Measurements from ENCODE around the gene MICALL2.
A peak's percentile ranks its signal among the peaks of the same experiment; 100 is the strongest.

The MICALL2 gene

DNA sequence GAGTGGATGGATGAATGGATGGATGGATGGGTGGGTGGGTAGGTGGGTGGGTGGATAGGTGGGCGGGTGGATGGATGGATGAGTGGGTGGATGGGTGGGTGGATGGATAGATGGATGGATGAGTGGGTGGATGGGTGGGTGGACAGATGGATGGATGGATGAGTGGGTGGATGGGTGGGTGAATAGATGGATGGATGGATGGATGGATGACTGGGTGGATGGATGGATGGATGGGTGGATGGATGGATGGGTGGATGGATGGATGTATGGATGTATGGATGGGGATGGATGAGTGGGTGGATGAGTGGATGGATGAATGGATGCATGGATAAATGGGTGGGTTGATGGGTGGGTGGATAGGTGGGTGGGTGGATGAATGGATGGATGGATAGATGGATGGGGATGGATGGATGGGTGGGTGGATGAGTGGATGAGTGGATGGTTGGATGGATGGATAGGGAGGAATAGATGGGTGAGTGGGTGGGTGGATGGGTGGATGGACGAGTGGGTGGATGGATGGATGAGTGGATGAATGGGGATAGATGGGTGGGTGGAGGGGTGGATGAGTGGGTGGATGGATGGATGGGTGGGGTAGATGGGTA is 43.8 kb downstream of the MICALL2 start:
- DNase-seq (ENCODE audit: low read depth in 2 of 2) = no peak

DNA sequence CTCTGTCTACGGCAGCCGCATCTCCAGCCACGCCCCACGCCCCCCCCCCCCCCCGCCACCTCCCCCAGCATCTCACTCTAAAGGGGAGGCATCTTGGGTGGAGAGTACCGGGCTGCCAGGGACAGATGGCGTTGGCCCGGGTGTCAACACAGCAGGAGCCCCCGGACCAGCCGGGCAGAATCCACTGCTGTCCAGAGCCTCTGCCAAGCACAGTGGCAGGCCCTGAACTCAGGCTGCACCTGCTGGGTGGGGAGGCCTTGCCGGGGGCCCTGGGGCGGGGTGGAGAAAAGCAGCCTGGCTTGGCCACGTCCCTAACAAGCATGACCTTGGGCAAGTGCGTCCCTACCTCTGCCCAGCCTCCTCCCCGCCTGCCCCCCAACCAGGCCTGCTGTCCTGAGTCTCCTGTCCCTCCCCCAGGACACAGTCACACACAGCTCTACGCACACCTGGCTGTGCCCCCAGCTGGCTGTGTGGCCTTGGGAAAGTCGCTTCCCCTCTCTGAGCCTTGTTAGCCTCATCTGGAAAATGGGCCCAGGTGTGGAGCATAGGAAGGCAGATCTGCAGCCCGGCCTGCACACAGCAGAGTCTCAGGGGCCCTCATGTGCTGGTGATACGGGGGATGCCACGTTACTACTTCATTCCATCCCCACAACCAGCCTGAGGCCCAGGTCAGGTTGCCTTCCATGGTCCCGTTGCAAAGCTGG is 45.2 kb downstream of the MICALL2 start:
- DNase-seq (ENCODE audit: low read depth in 2 of 2) = no peak

DNA sequence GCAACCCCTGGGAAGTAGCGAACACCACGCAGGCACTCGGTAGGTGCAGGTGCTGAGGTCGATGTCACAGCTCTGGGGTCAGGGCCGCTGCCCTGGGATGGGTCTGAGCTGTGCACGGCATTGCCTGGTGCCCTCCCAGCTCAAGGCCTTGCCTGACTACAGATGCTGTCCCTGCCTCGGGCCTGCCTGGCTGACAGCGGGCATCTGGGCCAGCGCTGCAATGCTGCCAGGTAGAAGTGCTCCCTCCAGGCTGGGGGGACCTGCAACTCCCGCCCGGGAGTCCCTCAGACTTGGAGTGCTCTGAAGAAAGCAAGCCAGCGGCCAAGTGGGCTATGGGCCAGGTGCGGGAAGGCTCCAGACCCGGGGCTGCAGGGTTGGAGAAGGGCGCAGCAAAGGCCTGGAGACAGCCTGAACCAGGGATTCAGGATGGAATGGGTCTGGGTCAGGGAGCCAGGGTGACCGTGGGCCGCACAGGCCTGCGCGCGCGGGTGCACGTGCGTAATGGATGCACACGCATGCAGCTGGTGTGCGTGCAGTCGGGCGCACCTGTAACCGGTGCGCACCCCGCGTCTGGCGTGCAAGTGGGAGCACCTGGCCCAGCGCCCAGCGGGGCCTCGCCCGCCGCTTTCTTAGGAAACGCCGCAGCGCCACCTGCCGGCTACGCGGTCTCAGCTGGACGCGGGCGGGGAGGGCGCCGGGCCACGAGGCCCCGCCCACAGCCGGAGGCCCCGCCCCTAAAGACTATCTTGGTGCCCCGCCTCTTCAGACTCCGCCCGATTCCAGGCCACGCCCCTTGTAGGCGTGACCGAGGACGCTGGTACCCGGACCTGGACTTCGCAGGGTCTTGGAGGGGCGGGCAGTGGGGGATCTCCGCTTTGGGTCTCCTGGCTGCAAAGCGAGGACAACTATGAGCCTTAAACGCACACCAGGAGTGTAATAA is 46.7 kb downstream of the MICALL2 start:
- peak; percentile 41 to 46 for DNase-seq (ENCODE audit: low read depth in 2 of 2)

DNA sequence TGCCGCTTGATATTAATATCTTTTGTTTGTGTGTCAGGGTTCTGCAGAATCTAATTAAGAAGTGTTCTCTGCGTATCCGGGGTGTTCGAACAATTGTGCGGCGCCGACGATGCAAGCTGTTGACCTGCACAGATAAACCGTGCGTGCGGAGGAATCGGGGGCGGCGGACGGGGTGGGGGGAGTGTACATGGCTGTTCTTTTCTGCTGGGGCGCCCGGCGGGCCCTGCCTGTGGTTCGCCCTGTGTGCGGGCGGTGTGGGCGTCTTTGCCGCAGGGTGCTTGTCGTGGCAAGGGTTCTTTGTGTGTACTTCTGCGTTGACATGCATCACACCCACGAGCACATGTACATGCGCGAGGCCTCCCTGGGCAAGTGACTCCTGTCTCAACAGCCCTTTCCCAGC is 47.9 kb downstream of the MICALL2 start:
- DNase-seq (ENCODE audit: low read depth in 2 of 2) = no peak

DNA sequence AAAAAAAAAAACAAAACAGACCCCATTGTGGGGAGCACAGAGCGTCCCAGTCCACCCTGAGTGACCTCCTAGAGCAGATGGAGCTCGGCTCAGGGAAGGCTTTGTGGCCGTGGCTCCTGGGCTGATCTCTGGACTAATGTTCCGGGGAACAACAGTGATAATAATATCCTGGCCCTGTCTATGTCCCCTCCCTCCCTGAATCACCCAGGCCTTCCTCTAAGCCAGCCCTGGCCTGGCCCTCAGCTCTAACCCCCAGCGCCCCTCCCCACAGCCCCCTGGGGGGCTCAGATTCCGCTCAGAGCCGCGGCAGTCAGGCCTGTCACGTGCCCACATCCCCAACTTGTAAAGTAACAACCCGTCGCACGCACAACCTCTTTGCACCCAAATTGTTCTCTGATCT is 48.3 kb downstream of the MICALL2 start:
- no peak for DNase-seq (ENCODE audit: low read depth in 2 of 2)

DNA sequence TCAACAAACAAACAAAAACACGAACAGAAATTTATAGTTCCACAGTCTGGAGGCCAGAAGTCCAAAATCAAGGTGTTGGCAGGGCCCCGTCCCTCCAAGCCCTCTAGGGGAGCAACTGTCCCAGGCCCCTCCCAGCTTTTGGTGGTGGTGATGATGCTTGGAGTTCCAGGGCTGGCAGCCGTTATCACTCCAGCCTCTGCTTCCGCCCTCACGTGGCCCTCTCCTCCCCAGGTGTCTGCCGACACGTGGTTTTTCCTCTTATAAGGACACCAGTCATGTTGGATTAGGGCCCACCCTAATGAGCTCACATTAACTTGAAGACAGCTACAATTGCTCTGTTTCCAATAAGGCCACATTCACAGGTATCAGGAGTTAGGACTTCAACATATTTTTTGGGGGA is 49.7 kb downstream of the MICALL2 start:
- no peak for DNase-seq (ENCODE audit: low read depth in 2 of 2)

DNA sequence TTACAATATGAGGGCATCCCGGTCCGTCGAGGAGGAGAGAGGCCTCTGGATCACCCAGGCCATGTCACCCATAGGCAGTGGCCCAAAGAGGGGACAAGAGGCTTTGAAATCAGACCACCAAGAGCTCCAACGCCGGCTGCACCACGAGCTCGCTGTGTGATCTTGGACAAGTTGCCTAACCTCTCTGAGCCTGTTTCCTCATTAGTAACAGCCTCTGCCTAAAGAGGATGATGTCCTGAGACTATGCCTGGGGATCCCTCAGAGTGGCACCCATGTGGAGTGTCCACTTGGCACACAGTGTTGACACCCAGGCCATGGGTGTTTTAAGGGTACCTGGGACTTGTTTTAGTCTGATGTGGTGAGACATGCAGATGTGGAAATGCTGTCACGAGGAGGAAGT is 50.8 kb downstream of the MICALL2 start:
- DNase-seq (ENCODE audit: low read depth in 2 of 2) = no peak

DNA sequence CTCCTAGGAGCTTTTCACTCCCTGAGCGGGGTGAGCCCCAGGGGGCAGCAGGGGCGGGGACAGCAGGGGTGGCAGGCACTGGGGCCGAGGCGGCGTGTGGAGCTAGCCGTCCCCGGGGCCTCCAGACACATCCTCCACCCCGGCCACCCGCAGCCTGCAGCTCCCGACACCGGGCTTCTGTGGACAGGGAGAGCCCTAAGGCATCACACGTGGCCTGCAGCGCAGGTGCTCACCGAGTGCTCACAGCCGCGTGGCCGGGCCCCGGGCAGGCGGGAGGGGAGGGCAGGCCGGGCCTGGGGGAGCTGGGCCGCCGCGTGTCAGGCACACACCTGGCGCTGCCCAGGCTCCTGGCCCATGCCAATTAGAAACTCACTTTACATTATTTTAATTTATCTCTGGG is 51.4 kb downstream of the MICALL2 start:
- no peak for DNase-seq (ENCODE audit: low read depth in 2 of 2)

DNA sequence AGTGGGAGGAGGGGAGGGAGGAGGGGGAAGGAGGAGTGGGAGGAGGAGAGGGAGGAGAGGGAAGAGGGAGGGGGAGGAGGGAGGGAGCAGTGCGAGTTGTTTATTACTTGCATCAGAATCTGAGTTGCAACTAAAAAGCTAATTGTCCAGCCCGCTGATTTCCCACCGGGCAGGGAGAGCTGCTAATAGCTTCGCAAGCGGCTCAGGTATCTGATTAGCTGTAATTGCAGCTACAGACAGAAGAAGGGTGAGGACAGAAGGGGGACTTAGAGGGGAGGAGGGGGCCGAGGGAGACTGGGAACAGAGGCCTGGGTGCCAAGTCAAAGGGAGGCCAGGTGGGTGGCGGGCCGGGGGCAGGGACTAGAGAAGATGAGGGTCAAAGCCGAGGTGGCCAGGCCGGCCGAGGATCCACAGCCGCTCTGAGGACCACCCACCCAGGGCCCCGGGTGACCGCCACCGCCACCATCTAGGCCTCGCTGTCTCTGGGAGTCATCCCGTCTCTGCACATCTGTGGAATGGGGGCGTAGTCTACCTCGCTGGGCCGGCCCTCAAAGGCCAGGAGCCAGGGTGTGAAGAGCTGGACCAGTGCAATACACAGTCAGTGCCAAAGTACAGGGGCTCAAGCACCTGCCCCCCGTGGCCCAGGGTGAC is 54.2 kb downstream of the MICALL2 start:
- DNase-seq (ENCODE audit: low read depth in 2 of 2) = no peak

DNA sequence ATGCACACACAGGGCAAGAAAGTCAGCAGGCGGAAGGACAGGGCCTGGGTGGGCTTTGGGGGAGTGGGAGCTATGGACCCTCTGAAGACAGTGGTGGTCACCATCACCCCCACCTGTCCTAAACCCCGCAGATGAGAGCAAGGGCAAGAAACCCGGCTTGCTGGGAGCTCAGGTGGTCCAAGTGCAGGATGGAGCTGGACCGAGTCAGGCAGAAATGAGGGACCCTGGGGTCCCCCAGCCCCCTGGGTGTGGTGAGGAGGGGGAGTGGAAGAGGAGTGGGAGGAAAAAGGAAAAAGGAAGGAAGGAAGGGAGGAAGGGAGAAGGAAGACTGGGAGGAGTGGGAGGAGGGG is 54.8 kb downstream of the MICALL2 start:
- DNase-seq (ENCODE audit: low read depth in 2 of 2) = no peak

DNA sequence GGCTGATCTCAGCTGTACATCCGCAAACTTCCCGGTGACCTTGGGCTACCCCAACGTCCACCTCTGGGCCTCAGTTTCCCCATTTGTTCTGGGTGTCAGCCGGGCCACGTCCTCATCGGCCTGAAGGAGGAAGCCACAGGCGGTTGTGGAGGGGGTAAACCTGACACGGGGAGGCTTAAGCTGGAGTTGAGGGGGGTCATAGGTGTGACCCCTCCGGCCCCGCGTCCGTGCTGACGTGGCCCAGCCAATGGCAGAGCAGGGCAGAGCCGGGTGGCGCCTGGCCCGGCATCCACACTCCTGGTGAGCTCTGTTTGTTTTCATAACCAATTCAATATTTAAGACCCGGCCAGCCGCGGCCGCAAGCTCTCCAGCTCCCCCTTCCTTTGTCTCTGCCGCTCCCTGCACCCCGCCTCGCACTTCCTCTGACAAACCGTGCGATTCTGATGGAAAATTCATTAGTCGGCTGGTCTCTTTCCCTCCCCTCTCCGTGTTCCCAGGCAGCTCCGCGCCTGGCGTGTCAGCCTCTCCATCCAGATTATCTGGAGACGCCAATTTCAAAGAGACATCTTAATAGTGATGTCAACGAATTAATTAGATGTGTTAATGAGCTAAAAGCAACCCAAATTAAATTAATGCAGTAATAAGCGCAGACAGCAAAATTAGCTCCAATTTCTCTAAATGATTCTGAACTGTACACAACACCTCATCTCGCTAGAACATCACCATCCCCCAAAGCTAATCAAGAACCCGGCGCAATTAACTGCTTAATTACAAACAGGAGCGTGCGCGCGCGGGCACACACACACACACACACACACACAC is 55.4 kb downstream of the MICALL2 start:
- no peak for DNase-seq (ENCODE audit: low read depth in 2 of 2)

DNA sequence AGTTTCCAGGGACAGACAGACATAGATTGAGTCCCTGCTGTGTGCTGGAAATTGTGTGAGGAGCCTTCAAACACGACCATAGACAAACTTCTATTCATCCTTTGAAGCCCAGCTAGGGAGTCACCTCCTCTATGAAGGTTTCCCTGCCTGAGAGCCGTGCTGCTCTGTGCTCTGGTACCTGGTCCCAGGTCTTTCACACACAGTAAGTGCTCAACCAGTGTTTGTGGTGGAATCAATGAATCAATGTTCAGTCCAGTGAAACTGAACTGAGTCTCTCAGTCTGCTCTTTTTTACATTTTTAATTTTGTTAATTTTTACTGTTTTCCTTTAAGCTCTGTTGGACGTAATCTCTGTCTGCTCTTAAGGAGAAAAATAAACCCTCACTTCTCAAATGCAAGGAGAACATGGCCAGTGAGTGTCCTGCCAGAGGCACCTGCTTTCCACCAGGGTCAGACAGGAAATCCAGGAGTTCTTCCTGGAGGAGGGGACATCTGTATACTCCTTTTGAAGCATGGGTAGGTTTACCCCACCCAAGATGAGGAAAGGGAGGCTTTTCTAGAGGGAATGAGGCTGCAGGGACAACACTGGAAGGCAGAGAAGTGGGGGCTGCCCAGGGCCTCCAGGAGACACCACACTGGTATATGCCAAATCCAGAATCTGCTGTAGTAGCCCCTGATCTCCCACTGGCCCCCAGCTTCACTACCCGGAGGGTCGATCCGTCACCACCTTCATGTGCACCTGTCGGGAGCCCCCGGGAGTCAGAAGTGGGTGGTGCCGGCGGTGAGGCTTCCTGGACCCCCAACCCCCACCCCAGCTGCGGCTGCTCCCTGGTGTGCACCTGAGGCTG is 56.3 kb downstream of the MICALL2 start:
- DNase-seq (ENCODE audit: low read depth in 2 of 2) = no peak

DNA sequence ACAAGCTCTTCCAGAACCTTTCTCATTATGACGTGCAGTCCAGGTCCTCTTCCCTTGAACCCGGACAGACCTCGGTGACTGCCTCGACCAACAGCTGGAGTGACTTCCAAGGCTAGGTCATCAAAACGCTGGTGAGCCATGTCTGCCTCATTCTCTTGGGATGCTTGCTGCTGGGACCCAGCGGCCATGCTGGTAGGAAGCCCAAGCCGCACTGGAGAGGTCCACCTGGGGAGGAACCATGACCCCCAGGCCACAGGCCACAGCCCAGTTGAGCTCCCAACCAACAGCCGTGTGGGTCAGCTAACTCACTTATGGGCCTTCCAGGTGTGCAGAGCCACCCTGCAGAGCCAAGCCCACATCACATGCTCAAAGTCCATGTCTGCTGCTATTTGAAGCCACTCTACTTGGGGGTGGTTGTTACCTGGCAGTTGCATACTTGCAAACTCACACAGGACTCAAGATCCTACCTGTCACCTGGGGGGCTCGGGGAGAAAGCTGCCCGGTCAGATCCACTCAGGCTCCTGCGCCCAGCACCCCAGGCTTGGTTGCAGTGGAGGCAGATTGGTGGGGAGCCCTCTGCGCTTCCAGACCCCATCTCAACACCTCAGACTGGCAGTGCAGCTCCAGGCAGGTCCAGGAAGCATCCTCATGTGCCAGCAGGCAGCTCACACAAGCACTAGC is 57.0 kb downstream of the MICALL2 start:
- DNase-seq (ENCODE audit: low read depth in 2 of 2) = no peak

DNA sequence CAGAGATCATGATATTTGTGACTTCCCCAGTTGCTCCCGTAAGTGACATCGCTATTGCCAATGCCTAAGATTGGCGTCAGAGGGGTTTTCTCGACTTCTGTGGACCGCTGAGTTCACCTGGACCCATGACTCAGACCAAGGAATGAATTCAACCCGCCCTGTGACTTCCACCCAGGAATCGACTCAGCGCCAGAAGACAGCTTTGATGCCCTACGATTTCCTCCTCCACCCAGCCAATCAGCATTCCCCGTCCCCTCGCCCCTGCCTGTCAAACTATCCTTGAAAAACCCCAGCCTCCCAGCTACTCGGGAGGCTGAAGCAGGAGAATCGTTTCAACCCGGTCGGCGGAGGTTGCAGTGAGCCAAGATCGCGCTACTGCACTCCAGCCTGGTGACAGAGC is 58.3 kb downstream of the MICALL2 start:
- DNase-seq (ENCODE audit: low read depth in 2 of 2) = no peak

DNA sequence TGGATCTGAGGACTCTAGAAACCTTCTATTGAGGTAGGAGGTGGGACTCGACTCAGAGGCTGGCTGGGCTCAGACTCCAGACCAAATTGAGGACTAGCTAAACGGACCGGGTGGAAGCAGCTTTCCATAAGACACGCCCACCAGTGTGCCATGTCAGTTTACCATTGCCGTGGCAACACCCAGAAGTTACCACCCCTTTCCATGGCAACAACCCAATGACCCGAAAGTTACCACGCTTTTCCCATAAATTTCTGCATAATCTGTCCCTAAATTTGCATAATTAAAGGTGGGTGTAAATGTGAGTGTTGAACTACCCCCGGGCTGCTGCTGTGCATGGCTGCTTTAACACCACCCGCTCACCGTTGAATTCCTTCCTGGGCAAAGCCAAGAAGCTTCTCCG is 58.9 kb downstream of the MICALL2 start:
- no peak for DNase-seq (ENCODE audit: low read depth in 2 of 2)

DNA sequence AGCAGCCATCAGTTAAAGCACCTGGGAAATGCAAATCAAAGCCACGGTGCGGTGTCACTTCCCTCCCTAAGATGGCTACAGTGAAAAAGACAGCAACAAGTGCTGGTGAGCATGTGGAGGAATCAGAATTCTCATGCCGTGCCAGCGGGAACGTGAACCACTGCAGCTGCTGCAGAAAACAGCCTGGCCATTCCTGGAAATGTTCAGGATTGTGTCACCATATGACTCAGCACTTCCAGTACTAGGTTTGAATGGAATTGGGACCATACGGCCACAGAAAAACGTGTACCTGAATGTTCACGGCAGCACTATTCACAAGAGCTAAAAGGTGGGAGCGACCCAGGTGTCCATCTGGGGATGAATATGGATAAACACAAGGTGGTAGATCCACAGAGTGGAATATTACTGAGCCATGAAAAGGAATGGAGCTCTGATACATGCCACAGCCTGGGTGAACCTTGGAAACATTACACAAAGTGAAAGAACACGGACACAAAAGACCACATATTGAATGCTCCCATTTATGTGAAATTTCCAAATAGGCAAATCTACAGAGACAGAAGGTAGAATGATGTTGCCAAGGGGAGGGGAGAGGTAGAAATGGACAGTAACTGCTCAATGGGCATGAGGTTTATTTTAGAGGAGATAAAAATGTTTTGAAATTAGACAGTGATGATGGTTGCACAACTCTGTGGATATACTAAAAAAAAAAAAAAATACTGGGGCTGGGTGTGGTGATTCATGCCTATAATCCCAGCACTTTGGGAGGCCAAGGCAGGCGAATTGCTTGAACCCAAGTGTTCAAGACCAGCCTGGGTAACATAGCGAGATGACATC is 61.6 kb downstream of the MICALL2 start:
- DNase-seq (ENCODE audit: low read depth in 2 of 2) = peak in 1 of 2 experiments; percentile 7

DNA sequence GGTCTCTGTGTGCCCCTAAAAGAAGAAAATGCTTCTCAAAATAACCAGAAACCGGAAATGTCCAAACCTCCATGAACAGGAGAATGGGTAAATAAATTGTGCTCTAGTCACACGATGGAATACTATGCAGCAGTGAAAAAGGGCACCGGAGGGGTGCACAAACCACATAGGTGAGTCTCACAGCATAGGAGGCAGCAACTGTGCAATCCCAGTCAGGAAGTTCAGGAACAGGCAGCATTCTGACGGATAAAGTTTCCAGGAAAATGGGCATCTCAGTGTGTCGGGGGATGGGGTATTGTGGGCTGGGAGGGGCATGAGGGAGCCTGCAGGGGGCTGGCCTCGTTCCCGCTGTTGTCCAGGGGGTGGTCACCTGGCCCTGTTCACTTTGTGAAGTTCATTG is 63.1 kb downstream of the MICALL2 start:
- DNase-seq (ENCODE audit: low read depth in 2 of 2) = no peak

DNA sequence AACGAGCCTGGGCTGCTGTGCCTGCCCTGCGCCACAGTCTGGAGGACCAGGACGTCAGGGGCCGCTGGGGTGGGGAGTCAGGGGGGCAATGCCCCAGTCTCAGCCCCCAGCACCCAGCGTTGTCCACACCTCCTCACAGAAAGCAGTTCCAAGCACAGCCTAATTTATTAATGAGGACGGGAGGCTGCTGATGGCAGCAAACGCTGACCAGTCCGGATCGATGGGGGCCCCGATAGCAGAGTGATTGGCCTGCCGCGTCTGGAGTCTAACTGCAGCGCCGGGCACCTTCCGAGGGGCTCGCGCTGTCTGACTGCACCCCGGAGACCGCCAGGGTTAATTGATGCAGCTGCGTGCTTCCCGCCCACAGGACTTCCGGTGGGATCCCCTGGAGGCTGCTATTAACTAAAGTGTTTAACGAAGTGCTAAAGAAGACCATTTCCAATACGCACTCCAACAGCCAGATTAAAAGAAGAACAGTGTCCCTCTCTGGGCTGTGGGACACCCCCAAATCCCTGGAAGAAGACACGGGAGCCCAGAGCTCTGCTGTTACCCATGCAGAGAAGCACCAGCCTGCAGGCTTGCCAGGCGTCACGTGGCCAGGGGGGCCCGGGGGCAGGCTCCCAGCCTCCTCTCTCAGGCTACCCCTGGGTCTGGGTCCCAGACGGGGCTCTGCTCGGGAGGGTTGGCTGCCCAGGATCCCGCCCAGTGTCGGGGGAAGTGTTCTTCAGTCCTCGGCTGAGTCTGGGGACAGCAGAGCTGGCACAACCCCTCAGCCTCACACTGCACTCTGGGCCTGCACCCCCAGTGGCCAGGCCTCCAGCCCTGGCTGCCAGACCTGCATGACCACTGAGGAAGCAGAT is 63.8 kb downstream of the MICALL2 start:
- DNase-seq (ENCODE audit: low read depth in 2 of 2) = no peak
